ENCODE measurements around the gene CPXM2.

DNA sequence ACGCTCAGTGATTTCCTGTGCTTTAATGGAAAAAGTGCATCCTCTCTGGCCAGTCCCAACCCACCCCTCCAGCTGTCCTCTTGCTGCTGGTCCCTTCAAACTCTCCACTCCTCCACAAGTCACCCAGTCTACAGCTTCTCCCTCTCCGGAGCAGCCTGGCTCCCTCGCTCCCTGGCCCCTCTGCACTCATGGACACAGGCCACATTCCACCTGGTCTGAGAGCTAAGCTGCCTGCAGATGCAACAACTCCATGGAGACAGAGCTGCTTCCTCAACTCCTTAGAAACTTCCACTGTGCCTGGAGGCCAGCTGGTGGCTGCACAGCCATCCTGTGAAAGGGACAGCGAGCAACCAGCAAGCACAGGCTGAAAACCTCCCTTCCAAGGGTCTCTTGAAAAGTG is 137.5 kb downstream of the CPXM2 start:
- TF ChIP-seq, protein P1, sequence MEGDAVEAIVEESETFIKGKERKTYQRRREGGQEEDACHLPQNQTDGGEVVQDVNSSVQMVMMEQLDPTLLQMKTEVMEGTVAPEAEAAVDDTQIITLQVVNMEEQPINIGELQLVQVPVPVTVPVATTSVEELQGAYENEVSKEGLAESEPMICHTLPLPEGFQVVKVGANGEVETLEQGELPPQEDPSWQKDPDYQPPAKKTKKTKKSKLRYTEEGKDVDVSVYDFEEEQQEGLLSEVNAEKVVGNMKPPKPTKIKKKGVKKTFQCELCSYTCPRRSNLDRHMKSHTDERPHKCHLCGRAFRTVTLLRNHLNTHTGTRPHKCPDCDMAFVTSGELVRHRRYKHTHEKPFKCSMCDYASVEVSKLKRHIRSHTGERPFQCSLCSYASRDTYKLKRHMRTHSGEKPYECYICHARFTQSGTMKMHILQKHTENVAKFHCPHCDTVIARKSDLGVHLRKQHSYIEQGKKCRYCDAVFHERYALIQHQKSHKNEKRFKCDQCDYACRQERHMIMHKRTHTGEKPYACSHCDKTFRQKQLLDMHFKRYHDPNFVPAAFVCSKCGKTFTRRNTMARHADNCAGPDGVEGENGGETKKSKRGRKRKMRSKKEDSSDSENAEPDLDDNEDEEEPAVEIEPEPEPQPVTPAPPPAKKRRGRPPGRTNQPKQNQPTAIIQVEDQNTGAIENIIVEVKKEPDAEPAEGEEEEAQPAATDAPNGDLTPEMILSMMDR (IDR thresholded peaks at IDR 0.05): no peak
- no peak for TF ChIP-seq EZH2 (IDR thresholded peaks at IDR 0.05; ENCODE audit: borderline replicate concordance, insufficient read depth, low read depth, low read length, poor library complexity, severe bottlenecking)
